Epithelial cell of prostate (primary cell): ENCODE data around the gene BRF1.
"Not testable (repeated sequence)": the region's sequence is repeated elsewhere in the genome, so short reads cannot be mapped to it uniquely, and the experiment has no call there.

Source experiments
- DNase-seq: peaks from one replicate; pipeline ENCODE4 v3.0.0-alpha.2; 2011; ENCODE audit warnings: low read depth, low spot score
- H3K27ac ChIP-seq: fragments of 450-650 bp; 2 replicates; pipeline ENCODE4 v1.5.1; 2017; ENCODE audit warnings: mild to moderate bottlenecking

BRF1 gene

GRCh38 chr14:105300542-105301102 lies at the start of gene BRF1:
TSS of gene BRF1 (minus strand) at chr14:105301001. CDS start at chr14:105300629, 372 bp downstream.
- DNase-seq = peak; percentile 34
- H3K27ac ChIP-seq = peak within 1 kb of the TSS; percentile 88

- H3K27ac ChIP-seq = no peak overlapping the region
- no peak for DNase-seq
Observed at GRCh38 chr14:105349992-105350391, 49.2 kb upstream of the BRF1 start.

DNA sequence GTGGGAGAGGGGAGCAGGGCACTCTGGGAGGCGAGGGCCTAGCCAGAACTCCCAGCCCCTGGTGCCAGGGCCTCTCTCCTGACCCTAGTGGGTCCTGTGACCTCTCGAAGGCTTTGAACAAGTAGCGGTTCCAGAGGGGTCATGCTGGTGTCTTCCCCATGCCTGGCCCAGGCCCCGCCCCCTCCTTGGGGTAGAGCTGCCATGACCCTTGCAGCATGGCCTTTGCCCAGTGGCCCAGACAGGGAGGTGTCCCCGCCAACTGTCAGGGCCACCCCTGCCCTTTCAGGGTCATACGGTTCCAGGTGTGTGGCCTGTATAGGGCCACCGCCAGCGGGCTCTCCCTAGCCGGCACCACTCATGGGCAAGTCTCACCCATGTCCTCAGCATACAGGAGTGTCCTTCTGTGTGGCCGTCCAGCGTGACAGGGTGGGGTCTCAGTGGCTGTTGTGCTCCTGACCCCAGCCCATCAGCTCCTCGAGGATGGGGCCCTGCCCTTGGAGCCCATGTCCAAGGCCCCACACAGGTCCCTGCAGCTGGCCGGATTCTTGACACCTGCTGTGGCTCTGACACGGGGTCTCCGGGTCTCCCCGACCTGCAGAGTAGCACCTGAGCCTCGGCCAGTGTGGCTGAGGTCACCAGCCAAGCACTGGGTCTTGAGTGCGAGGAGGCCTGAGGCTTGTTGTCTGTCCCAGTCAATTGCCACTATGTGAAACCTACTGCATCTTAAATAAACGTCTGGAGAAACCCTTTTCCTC lies 48.3 kb upstream of the BRF1 start:
- no peak overlapping the region for H3K27ac ChIP-seq
- no peak for DNase-seq

DNA sequence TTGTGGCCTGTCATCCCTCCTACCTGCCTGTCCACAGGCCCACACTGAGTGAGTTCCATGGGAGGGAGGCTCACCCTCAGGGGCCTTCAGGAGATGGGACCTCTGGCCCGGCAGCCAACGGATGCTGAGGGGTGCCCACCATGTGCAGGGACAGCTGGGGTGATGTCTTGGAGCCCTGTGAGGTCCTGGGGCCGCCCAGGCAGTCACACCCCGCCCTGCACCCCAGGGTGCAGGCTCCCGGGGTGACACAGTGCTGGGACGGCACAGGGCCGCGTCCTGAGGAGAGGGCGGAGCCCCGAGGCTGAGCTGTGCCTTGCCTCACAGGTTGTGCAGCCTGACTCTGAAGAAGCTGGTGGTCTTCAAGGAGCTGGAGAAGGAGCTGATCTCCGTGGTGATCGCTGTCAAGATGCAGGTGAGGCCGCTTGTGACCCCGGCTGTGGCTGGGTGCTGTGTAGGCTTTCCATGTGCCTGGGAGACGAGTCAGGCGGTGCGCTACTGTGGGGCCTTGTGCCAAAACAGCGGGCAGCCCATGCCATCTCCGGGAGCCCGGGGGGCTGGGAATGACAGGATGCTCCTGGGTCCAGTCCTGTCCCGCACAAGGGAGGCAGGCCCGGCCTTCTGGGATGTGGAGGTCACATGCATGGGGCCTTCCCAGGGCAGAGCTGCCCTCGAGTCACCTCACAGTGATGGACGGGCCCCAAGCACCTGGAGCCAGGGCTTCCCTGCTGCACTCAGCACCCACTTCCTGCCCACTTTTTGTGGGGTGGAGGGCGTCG lies 47.6 kb upstream of the BRF1 start:
- no peak for DNase-seq
- H3K27ac ChIP-seq = no peak overlapping the region

- DNase-seq = no peak
- H3K27ac ChIP-seq = no peak overlapping the region
Observed at GRCh38 chr14:105347587-105347968, 46.8 kb upstream of the BRF1 start.

- no peak for DNase-seq
- H3K27ac ChIP-seq = no peak overlapping the region
Observed at GRCh38 chr14:105346876-105347586, 46.2 kb upstream of the BRF1 start.

GRCh38 chr14:105346200-105346533 lies 45.4 kb upstream of the BRF1 start:
- DNase-seq = no peak

DNA sequence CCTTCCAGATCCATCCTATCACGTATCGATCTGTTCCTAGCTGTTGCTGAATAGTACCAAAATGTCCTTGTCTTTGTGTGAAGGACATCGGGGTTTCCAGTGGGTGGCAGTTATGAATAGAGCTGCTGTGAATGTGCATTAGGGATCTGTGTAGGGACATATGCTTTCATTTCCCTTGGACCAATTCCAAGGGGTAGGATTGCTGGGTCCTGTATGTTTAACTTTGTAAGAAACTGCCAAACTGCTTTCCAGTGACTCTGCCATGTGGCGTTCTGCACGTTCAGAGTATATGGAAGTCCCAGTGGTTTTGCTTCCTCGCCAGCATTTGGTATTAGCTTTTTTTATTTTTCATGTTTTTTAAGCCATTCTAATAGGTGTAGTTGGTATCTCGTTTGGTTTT lies 42.4 kb upstream of the BRF1 start:
- no peak overlapping the region for H3K27ac ChIP-seq
- DNase-seq = no peak

More at GRCh38 chr14:105346200-105346533, 45.4 kb upstream of the BRF1 start:
- no peak overlapping the region for H3K27ac ChIP-seq

DNA sequence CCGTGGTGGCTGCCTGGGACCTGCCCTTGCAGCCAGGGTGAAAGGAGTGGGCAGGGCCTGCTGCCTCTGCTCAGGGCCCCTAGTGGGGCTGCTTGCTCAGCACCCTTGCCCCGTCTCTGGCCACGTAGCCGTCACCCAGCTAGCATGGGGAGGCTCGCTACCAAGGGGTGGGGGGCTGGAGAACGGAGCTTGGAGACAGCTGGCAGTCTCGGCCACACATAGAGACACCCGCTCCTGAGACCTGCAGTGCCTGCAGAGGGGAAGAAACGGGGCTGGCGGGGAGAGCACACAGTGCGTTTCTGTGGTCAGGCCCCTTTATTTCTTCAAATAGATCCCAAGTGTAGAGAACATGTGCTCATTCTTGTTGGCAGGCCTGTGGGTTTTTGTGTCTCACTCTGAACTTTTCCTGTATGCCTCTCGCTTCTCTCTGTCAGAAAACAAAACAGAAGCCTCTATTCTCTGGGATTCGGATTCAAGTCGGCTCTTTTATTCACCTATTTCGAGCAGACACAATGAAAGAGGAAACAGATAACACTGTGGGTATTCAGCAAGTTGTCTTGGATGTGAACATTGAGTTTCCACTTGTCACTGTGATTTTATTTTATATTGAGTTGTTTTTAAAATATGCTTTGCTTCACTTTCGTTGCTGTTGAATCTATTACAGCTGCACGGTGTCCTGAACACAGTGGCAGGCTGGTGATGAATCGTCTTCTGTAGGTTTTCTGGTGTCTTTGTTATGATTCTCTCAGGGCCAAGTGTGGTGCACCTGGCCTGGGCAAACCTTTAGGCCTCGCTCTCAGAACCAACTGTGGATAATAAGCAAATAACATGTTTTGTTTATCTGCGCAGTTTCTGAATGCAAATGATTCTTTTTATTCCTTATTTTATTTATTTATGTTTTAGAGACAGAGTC lies 40.3 kb upstream of the BRF1 start:
- no peak for DNase-seq
- H3K27ac ChIP-seq = no peak overlapping the region

DNA sequence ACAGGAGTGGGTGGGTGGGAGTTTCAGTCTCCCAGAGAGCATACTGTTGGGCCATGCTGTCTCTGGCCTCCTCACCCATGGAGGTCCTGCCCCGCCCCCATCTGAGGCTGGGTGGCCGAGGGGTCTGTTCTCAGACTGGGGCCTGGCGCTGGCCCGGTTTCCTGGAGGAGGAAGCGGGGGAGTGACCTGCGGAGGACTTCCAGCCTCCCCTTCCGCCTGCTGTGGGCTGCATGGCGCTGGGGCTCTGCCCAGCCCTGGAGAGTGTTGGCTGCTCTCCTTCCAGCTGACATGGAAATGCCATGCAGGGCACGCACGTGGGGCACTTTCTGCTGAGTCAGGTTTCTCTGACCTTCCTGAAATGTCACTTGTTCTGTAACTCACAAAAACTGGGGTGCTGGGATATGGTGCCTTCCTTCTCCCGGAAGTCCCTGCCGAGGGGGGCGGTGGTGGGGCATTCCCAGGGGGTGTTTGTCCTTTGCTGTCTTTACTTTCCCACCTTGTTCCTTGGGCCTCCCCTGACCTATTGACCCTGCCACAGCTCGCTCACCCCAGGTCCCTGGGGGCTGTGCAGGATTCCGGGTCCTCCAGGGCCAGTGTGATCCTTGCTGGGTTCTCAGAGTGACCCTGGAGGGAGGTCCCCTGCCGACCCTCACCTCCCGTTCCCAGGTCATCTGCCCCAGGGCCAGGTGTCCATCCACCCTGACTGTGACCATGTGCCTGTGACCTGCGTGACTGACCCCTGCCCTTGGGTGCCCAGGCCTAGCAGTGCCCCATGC lies 37.4 kb upstream of the BRF1 start:
- no peak for DNase-seq
- H3K27ac ChIP-seq = no peak overlapping the region

- no peak overlapping the region for H3K27ac ChIP-seq
- DNase-seq = no peak
Observed at GRCh38 chr14:105337433-105337832, 36.6 kb upstream of the BRF1 start.

DNA sequence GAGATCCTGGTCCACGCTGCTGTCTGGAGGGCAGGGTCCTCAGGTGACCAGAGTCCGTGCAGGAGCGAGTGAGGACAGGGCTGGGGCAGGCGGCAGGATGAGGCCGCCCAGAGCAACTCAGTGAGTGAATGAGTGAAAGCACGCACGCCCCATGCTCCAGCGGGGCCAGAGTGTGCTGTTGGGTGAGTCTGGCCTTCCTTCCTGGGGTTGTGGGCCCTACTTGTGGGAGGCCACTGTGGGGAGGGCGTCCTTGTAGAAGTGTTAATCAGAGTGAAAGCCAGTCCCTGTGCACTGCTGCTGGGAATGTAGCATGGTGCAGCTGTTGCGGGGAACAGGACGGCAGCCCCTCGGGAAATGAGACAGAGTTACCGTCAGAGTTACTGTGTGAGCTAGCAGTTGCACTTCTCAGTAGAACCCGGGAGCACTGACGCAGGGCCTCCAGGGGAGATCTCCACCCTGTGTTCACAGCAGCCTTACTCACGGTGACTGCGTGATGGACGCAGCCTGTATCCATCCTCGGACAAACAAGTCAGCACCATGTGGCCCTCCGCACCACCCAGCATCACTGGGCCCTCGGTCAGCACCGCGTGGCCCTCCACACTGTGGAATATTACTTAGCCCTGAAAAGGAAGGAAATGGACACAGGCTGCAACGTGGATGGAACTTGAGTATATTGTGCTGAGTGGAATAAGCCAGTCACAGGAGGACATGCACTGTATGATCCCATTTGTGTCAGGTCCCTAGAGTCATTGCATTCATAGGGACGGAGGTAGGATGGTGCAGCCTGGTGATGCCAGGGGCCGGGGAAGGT lies 35.9 kb upstream of the BRF1 start:
- no peak overlapping the region for H3K27ac ChIP-seq
- no peak for DNase-seq

GRCh38 chr14:105335735-105336476 lies 35.1 kb upstream of the BRF1 start:
- no peak for DNase-seq
- H3K27ac ChIP-seq = no peak overlapping the region

DNA sequence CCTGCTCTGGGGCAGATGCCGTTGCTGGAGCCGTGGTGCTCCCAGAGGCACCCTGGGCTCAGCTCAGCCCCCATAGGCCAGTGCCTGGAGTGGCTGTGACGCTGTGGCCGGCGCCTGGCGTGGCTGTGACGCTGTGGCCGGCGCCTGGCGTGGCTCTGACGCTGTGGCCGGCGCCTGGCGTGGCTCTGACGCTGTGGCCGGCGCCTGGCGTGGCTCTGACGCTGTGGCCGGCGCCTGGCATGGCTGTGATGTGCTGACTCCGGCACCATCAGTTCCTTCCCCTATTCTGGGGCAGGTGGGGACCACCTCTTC lies 34.4 kb upstream of the BRF1 start:
- not testable (repeated sequence) for H3K27ac ChIP-seq, DNase-seq

DNA sequence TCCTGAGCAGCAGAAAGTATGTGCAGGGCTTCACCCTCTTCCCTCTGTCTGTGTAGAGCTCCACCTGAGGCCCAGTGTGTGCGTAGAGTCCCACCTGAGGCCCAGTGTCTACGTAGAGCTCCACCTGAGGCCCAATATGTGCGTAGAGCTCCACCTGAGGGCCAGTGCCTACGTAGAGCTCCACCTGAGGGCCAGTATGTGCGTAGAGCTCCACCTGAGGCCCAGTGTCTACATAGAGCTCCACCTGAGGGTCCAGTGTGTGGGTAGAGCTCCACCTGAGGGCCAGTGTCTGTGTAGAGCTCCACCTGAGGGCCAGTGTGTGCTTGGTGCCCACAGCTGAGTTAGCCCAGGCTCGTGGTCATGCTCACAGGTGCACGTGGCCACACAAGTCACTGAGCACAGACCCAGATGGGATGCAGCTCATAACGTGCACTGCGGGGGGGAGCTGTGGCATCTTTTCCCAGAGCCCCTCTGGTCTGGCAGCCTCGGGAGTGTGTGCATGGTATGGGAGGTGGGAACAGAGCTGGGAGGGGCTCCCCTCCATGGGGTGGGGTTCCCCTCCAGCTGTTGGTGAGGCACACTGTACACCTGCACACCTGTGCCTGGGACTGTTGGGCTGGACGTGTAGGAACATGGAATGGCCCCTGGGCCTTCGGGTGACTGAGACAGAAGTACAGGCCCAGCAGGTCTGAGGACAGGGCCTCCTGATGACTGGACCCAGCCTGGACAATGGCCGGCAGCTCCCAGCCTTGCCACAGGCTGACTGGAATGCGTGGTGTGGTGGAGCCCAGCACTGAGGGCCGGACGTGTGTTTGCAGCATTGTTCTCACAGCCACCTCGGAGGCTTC lies 33.8 kb upstream of the BRF1 start:
- DNase-seq = no peak

DNA sequence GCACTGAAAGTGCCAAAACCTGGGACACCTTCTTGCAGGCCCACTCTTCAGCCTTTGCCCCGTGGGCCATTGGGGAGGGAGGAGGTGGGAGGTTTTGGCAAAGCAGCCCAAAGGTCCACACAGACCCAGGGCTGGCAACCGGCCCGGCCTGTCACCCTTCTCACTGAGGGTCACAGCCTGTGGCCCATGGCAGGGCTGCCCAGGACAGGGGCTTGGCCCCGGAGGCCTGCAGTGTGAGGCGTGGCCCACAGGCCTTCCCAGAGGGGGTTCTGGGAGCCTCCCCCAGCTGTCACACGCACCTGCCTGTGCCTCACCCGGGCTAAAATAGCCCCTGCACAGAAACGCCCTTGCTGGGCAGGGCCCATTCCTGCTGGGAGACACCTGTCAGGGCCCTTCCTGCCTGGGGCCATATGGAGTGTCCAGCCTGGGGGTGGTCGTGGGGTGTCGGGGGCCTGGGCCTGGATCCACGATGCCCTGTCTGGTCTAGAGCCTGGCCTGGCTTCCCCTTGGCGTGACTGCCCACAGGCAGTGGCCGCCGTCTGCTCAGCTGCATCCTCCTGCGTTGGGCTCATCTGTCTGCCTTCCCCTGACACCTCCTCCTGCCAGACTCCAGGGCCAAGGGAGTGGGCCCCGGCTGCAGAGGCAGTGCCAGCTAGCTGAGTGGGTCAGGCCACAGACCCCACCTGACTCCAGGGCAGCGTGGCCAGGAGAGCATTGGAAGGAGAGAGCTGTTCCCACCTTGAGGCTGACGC lies 33.0 kb upstream of the BRF1 start:
- no peak for DNase-seq
- no peak overlapping the region for H3K27ac ChIP-seq

More for the DNA sequence above, 33.8 kb upstream of the BRF1 start:
- no peak overlapping the region for H3K27ac ChIP-seq
